Prostate gland (tissue), 2 donors: Measurements from ENCODE around the gene ZC3H14. TPM values are rescaled to one million over a fixed set of nuclear protein-coding genes. Genes with fewer than 3 reads are reported as not detected.

Experiments used
- DNase-seq: peaks from one replicate; pipeline ENCODE4 v3.0.0-alpha.2; 2019; ENCODE audit warnings: low spot score
- H3K27ac ChIP-seq, 2 donors: fragments of 200-600 bp; sonication (generic); 2 replicates each; pipeline ENCODE4 v1.5.1; 2017 to 2019
- H3K27me3 ChIP-seq: fragments of 200-600 bp; sonication (generic); replicated peaks from 2 replicates; pipeline ENCODE4 v1.5.1; 2019; ENCODE audit not compliant: insufficient read depth
- H3K36me3 ChIP-seq, 2 donors: fragments of 200-600 bp; sonication (generic); 1 replicate in 1 of 2; 2 replicates in 1 of 2; pipeline versions ENCODE4 v1.5.1 to v1.8.1; 2017 to 2019
- H3K4me1 ChIP-seq: fragments of 200-600 bp; sonication (generic); replicated peaks from 2 replicates; pipeline ENCODE4 v1.5.1; 2019
- H3K4me3 ChIP-seq, 2 donors: fragments of 200-600 bp; sonication (generic); 2 replicates each; pipeline ENCODE4 v1.5.1; 2017 to 2019
- H3K9me3 ChIP-seq: fragments of 200-600 bp; sonication (generic); 2 replicates; pipeline ENCODE4 v1.5.1; 2017
- POLR2A ChIP-seq: fragments of 450-650 bp; IDR thresholded peaks from one replicate; pipeline ENCODE4 v1.6.1; 2016; ENCODE audit warnings: antibody characterized with exemption, mild to moderate bottlenecking
- POLR2AphosphoS5 ChIP-seq: sonication (generic); formaldehyde crosslinking; IDR thresholded peaks from one replicate; pipeline ENCODE4 v1.6.1; 2017; ENCODE audit warnings: antibody characterized with exemption
- WGBS: methylation state at CpG from one replicate; pipeline ENCODE4 v1.1.5; 2018; 5-methylcytosine and 5-hydroxymethylcytosine counted together
- intact Hi-C: fragments of 100-400 bp; cut with DNase I; formaldehyde crosslinking; loops from one replicate; pipeline ENCODE4 v1.14.2; 2022
- total RNA-seq, 2 donors: library from RNA; depleted of rRNA; stranded (reverse); fragments of >200 nt; gene quantifications; one replicate each; pipeline ENCODE4 v1.1.0, GENCODE V29; 2016
- TF ChIP-seq, protein P1 (sequence below), 4 experiments: fragments of 200-600 bp in 2 of 4; fragments of 450-650 bp in 2 of 4; sonication (generic) in 2 of 4; IDR thresholded peaks; 1 replicate in 3 of 4; 2 replicates in 1 of 4; pipeline ENCODE4 v1.5.1; 2016 to 2019; ENCODE audit warnings: antibody characterized with exemption in 4 of 4, mild to moderate bottlenecking in 2 of 4, moderate library complexity in 2 of 4

Gene ZC3H14
- 100 to 1,000 TPM in 1 of 2 donors, 10 to 100 TPM in 1; 79.9 to 103 TPM for total RNA-seq

GRCh38 chr14:88562831-88563686 lies at the start of gene ZC3H14:
Gene ZC3H14 (plus strand): TSS chr14:88563037. CDS start chr14:88563134, 97 bp downstream.
- peaks cover 0 to under 1% of the 10 kb centered on the region in 2 donors for H3K36me3 ChIP-seq
- H3K27ac ChIP-seq = peak within 1 kb of the TSS; percentile 91 to 94
- DNase-seq = peak; percentile 73
- peak within 1 kb of the TSS; percentile 97 to 99 for H3K4me3 ChIP-seq
- H3K27me3 ChIP-seq = no peaks in the 10 kb centered on the region
- H3K9me3 ChIP-seq = no peaks in the 10 kb centered on the region
- no peaks in the 10 kb centered on the region for H3K4me1 ChIP-seq
- TF ChIP-seq POLR2A (peak; percentile 77), POLR2AphosphoS5 (peak; percentile 81)
- TF ChIP-seq, protein P1, sequence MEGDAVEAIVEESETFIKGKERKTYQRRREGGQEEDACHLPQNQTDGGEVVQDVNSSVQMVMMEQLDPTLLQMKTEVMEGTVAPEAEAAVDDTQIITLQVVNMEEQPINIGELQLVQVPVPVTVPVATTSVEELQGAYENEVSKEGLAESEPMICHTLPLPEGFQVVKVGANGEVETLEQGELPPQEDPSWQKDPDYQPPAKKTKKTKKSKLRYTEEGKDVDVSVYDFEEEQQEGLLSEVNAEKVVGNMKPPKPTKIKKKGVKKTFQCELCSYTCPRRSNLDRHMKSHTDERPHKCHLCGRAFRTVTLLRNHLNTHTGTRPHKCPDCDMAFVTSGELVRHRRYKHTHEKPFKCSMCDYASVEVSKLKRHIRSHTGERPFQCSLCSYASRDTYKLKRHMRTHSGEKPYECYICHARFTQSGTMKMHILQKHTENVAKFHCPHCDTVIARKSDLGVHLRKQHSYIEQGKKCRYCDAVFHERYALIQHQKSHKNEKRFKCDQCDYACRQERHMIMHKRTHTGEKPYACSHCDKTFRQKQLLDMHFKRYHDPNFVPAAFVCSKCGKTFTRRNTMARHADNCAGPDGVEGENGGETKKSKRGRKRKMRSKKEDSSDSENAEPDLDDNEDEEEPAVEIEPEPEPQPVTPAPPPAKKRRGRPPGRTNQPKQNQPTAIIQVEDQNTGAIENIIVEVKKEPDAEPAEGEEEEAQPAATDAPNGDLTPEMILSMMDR (IDR thresholded peaks at IDR 0.05) = peak in 2 of 4 experiments; percentile 12 to 31
- intact Hi-C loops = loop anchor here (5.0 kb wide), 1 partner anchor 376 kb away; no protein-coding TSS in a partner anchor
- 0% methylated on average over 56 of the region's 99 CpGs for WGBS

DNA sequence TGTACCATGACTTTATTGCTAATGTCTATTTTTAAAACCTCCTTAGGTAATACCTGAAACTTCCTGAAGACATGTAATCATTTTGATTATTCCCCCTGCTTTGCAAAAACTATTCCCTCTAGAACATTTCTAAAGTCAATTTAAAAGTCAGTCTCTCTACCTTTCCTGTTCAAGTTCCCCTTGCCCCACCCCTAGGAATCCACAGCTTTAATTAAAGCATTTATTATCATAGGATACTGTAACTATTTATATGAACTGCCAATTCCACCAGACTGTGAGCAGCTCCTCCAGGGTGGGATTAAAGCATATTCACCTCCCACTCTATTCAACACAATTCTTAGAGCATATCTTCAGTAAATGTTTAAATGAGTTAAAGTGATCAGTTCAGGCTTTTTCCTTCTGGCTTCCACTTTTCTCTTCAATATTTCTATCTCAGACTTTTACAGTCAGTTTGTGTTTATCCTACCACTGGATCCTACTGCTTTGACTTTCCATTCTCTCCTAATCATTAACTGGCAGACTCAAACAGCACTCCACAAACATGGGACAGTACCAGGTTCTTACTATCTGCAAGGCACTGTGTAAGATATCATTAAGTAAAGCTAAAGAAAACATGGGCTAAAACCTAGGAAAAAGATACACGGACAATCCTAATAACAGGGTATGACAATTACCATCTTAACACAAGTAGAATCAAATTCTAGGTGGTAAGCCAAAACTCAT lies 47.2 kb upstream of the ZC3H14 start:
- TF ChIP-seq, protein P1 (IDR thresholded peaks at IDR 0.05) = no peak
- TF ChIP-seq POLR2A (no peak), POLR2AphosphoS5 (no peak)
- no peak for DNase-seq

DNA sequence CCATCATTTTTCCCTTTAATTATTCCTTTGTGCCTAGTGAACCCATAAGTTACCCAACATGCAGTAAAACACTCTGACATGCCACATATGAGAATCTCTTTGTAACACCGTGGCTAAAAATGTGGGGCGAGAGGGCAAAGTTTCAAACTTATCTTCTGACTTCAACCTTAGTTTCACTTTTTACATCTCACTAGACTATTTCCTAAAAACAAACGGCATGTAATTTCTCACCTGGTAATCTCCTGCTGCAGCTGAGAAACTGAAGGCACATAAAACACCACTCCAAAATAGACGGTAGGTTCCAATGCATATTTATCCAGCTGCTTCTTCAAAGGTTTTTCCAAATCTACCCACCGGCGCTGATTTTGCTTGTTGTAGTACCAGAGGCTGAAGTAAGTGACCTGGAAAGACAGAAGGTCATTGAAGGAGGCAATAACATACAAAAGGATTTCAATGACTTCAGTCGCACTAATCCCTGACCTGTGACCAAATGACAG lies 45.9 kb upstream of the ZC3H14 start:
- Histone ChIP-seq H3K36me3 (no peaks in the 10 kb centered on the region), H3K4me1 (no peaks in the 10 kb centered on the region), H3K9me3 (no peaks in the 10 kb centered on the region), H3K27ac (no peak overlapping the region), H3K4me3 (no peak overlapping the region), H3K27me3 (no peaks in the 10 kb centered on the region)
- DNase-seq = no peak
- TF ChIP-seq, protein P1 (IDR thresholded peaks at IDR 0.05) = no peak
- TF ChIP-seq POLR2A (no peak), POLR2AphosphoS5 (no peak)
- 49% methylated on average over 7 of the region's 7 CpGs for WGBS
- intact Hi-C loops = no loop called here

More for the DNA sequence above, 47.2 kb upstream of the ZC3H14 start:
- H3K27me3 ChIP-seq = no peaks in the 10 kb centered on the region
- intact Hi-C loops = no loop called here
- H3K4me1 ChIP-seq = no peaks in the 10 kb centered on the region
- no peak overlapping the region for H3K4me3 ChIP-seq
- no peaks in the 10 kb centered on the region for H3K36me3 ChIP-seq
- WGBS = 68% methylated on average over 1 of the region's 1 CpG
- no peaks in the 10 kb centered on the region for H3K9me3 ChIP-seq
- H3K27ac ChIP-seq = no peak overlapping the region

- WGBS = 82% methylated on average over 5 of the region's 5 CpGs
- Histone ChIP-seq H3K4me3 (no peak overlapping the region), H3K27ac (no peak overlapping the region), H3K36me3 (no peaks in the 10 kb centered on the region), H3K27me3 (no peaks in the 10 kb centered on the region), H3K4me1 (no peaks in the 10 kb centered on the region), H3K9me3 (no peaks in the 10 kb centered on the region)
- TF ChIP-seq, protein P1 (IDR thresholded peaks at IDR 0.05) = no peak
- TF ChIP-seq POLR2A (no peak), POLR2AphosphoS5 (no peak)
- intact Hi-C loops = no loop called here
- DNase-seq = no peak
These were observed 44.0 kb upstream of the ZC3H14 start for GRCh38 chr14:88518592-88519512.
